Kidney epithelial cell (primary cell): ENCODE results near the gene ZNF592. TPM values are rescaled to one million over a fixed set of nuclear protein-coding genes. Genes with fewer than 3 reads are reported as not detected.
"Not testable (repeated sequence)": the region's sequence is repeated elsewhere in the genome, so short reads cannot be mapped to it uniquely, and the experiment has no call there.

Experiments used
- DNase-seq: peaks from one replicate; pipeline ENCODE4 v3.0.0-alpha.2; 2010; ENCODE audit warnings: low read depth
- H3K27me3 ChIP-seq: 2 replicates; pipeline ENCODE4 v1.6.0; 2011; ENCODE audit warnings: low read length; ENCODE audit not compliant: control insufficient read depth, insufficient read depth
- H3K36me3 ChIP-seq: 2 replicates; pipeline ENCODE4 v1.5.1; 2011; ENCODE audit warnings: low read length; ENCODE audit not compliant: control insufficient read depth, insufficient read depth
- H3K4me3 ChIP-seq: 2 replicates; pipeline ENCODE4 v1.5.1; 2011; ENCODE audit warnings: low read depth, mild to moderate bottlenecking, control low read depth, low read length
- total RNA-seq: library from RNA; depleted of rRNA; stranded (reverse); fragments of >200 nt; gene quantifications from 2 replicates; pipeline ENCODE4 v1.2.3, GENCODE V29; 2015
- TF ChIP-seq, protein P1 (sequence below): IDR thresholded peaks from 2 replicates; pipeline ENCODE4 v1.5.1; 2011; ENCODE audit warnings: mild to moderate bottlenecking, moderate library complexity, low read length, control low read depth, inconsistent platforms; ENCODE audit not compliant: insufficient read depth, poor library complexity, severe bottlenecking

Gene ZNF592
- total RNA-seq, 1 donor from 2014 or later, result 18.8 TPM

DNA sequence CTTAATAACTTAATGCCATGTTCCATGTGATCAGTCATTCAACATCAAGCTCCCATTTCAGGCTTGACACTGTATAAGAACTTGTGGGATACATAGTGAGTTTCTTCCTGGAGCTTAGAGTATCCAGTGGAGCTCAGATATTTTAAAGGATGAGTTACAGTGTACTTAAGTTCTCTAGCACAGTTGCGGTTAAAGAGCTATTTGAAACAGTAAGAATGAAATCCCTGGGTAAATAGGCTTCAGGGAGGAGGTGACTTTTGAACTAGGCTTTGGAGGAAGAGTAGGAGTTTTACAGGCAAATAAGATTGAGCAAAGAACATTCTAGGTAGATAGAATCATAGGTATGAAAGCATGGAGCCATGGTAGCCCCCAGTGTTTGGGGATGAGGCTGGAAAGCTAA is 3.8 kb downstream of the ZNF592 start:
- Histone ChIP-seq H3K36me3 (no peaks in the 10 kb centered on the region), H3K4me3 (no peak overlapping the region), H3K27me3 (no peaks in the 10 kb centered on the region)
- DNase-seq, result no peak
- TF ChIP-seq, protein P1, sequence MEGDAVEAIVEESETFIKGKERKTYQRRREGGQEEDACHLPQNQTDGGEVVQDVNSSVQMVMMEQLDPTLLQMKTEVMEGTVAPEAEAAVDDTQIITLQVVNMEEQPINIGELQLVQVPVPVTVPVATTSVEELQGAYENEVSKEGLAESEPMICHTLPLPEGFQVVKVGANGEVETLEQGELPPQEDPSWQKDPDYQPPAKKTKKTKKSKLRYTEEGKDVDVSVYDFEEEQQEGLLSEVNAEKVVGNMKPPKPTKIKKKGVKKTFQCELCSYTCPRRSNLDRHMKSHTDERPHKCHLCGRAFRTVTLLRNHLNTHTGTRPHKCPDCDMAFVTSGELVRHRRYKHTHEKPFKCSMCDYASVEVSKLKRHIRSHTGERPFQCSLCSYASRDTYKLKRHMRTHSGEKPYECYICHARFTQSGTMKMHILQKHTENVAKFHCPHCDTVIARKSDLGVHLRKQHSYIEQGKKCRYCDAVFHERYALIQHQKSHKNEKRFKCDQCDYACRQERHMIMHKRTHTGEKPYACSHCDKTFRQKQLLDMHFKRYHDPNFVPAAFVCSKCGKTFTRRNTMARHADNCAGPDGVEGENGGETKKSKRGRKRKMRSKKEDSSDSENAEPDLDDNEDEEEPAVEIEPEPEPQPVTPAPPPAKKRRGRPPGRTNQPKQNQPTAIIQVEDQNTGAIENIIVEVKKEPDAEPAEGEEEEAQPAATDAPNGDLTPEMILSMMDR, result no peak

DNA sequence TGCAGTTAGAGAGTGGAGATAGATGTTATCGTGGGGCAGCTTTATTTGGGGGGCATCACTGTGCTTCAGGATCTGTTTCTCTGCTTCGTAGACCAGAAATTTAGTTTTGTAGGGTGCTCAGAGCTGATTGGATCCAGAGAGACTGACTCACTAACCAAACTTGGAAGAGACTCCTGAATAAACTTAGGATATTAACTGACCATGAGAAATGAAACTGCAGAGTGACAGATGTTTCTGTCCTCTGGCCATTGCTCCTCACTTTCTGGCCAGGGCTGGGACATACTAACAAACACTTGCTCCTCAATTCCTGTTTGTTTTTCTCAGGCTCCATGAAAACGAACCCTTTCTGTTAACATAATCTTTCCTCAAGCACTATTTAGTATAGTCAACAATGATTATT is 4.3 kb downstream of the ZNF592 start:
- TF ChIP-seq, protein P1, result no peak
- no peaks in the 10 kb centered on the region for H3K36me3 ChIP-seq
- no peak overlapping the region for H3K4me3 ChIP-seq
- no peak for DNase-seq
- H3K27me3 ChIP-seq, result no peaks in the 10 kb centered on the region

DNA sequence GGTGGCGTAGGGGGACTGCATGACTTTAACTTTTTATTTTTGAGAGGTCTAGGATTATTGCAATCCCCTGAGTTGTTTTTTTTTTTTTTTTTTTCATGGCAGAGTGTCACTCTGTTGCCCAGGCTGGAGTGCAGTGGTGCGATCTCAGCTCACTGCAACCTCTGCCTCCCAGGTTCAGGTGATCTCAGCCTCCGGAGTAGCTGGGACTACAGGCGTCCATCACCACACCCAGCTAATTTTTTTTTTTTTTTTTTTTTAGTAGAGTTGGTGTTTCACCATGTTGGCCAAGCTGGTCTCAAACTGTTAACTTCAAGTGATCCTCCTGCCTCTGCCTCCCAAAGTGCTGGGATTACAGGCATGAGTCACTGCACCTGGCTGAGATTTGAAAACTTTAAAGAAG is 6.5 kb downstream of the ZNF592 start:
- not testable (repeated sequence) for DNase-seq, H3K4me3 ChIP-seq, H3K36me3 ChIP-seq, H3K27me3 ChIP-seq

DNA sequence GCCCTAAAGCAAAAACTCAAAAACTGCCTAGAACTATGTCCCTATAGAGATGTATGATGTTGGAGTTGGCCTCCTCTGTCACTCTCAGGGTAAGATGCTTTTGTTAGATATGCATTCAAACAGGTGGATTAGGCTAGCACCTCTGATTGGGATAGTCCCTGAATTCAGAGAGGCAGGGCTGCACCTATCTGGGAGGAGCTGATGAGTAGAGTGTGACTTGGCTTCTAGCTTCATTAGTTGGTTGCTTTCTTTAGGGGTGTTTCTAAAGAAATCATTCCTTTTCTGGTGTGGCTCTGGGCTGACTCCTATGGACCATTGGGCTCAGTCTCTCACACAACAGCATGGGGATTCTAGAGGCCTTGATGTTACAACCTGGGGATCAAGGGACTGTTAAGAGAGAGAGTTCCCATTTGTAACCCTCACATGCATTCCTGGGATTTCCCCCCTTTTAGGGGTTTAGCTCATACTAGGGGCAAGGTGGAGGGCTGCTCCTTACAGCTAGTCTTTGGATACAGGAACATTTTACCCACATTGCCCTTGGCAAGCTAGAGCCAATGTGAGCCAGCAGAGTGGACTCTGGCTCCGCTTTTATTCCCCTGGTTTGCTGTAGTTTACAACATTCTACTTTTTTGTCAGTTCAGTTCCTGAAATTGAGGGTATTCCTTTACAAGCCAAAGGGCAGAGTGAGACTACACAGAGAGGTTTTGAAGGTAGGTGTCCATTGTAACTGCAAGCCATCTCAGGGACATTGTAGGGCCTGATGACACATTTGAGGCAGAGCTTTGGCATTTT is 7.5 kb downstream of the ZNF592 start:
- no peak for DNase-seq
- H3K27me3 ChIP-seq, result no peaks in the 10 kb centered on the region
- TF ChIP-seq, protein P1, result no peak
- no peaks in the 10 kb centered on the region for H3K36me3 ChIP-seq
- no peak overlapping the region for H3K4me3 ChIP-seq

DNA sequence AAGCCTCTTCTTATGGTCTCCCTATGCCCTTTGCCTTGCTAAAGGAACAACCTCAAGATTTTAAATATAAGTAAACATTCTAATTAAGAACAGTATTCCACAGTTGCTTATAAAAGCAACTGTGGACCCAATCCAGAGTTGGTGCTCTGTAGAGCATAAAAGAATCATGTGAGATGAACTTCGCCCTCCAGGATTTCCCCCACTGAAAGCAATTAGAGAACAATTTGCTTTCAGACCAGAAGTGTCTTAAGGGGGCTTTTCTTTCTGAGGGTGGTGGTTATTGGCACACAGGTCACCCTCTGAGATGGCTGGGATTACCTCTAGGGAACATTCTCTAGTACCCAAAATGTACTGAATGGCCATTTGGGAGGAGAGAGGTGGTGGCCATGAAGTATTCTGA is 10.6 kb downstream of the ZNF592 start:
- H3K36me3 ChIP-seq, result no peaks in the 10 kb centered on the region
- DNase-seq, result no peak
- H3K4me3 ChIP-seq, result no peak overlapping the region
- H3K27me3 ChIP-seq, result no peaks in the 10 kb centered on the region
- TF ChIP-seq, protein P1, result no peak

DNA sequence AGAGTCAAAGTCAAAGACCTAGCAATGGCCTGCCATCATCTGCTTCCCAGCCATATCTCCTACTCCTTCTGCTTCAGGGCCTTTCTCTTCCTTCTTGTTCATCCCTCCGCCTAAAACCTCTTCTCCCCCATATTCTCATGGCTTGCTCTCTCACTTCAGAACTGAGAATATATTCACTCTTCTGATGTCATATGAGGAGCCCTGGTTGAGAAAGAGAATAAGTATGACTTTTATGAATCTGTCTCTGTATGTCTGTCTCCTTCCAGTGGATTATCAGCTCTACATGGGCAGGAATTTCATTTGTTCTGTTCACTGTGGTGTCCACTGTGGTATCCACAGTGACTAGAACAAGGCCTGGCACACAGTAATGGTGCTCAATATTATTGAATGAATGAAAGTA is 11.8 kb downstream of the ZNF592 start:
- TF ChIP-seq, protein P1, result no peak
- H3K4me3 ChIP-seq, result no peak overlapping the region
- no peaks in the 10 kb centered on the region for H3K27me3 ChIP-seq
- DNase-seq, result no peak
- H3K36me3 ChIP-seq, result no peaks in the 10 kb centered on the region
